Mesenteric fat pad (tissue), 1 donor: ENCODE results near the gene PGRMC2. TPM values are rescaled to one million over a fixed set of nuclear protein-coding genes. Genes with fewer than 3 reads are reported as not detected.

Experiments used
- DNase-seq: peaks from one replicate; pipeline ENCODE4 v3.0.0-alpha.2; 2020; ENCODE audit warnings: low spot score
- total RNA-seq: library from RNA; stranded (reverse); fragmentation: NEBNext Ultra II Directional; extraction: Animal tissue kit (Norgen Biotek cat#: 25700); gene quantifications from one replicate; pipeline ENCODE4 v1.2.1, GENCODE V29; 2021
- donor health status: DM: yes; HTN: yes; CAD: no.

Gene PGRMC2
- total RNA-seq, 1 donor from 2014 or later, result 175 TPM

GRCh38 chr4:128225148-128225547, 62.5 kb downstream of the PGRMC2 start:
- DNase-seq, result no peak

DNA sequence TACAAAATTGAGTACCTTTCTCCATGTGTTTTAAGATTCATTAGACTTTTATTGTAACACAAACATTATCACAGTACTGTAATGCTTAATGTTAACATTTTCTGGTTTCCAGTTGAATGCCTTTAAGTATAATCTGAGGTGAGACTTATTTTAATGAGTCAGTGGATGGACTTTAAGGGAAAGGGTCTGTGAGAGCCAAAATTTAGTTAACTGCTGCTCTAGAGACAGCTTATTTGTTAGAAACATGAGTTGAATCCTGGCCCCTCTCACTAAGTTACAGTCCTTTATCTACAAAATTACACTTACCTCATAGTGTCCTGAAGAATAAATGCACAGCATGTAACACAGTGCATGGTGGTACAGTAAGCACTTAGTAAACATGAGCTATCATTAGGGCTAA, 66.0 kb downstream of the PGRMC2 start:
- no peak for DNase-seq

DNA sequence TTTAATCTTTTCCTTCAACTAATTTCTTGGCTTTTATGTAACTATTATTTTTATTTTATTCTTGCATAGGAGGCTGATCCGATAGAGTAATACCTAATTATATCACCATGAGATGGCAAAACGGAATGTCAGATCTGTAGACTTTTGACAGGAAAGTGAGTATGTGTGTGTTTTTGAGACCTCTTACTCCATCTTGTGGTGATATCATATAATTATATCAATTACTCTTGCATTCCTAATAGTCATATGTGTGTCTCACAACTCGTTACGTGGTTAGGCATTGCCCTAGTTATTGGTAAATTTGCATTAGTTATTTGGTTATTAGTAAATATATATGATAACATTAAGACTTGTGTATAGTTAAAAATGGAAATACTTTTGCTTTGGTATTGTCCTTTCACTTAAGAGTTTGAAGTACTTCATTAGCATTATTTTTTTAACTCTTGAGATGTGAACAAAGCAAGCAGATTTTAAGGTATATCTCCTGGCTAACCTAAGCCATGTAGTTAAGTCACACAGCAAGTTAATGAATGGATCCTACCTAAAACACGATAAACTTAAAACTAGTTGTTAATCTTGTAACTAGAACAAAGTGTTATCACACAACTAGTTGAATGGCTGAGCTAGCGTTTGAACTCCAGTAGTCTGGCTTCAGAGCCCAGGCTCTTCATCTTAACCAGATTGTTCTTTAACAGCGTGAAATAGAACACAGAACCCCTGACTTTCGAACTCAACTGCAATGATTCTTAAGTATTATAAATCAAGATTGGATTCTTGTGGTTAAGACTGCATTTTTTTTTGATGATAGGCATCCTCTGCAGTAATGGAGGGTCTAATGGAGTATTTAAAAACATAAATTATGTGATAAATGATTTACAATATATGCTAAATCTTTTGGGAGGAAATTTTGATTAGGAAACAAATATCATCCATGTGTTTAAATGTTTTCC, 67.1 kb downstream of the PGRMC2 start:
- no peak for DNase-seq

Other genes starting within 250 kb of the PGRMC2 start
- 20.0 TPM for gene LARP1B, start 226.5 kb downstream of the PGRMC2 start, total RNA-seq